GM06990 (cell line): ENCODE measurements around the gene ENKD1.
A peak's percentile ranks its signal among the peaks of the same experiment; 100 is the strongest.

Experiments
- DNase-seq: peaks from one replicate; pipeline ENCODE4 v3.0.0-alpha.2; 2011; ENCODE audit not compliant: insufficient read length; ENCODE audit errors: extremely low read depth
- H3K27me3 ChIP-seq: replicated peaks from 2 replicates; pipeline ENCODE4 v1.6.0; 2011; ENCODE audit warnings: low read length; ENCODE audit not compliant: control insufficient read depth, insufficient read depth
- H3K36me3 ChIP-seq: 2 replicates; pipeline ENCODE4 v1.5.1; 2011; ENCODE audit warnings: low read length; ENCODE audit not compliant: control insufficient read depth, insufficient read depth
- H3K4me3 ChIP-seq: replicated peaks from 2 replicates; pipeline ENCODE4 v1.5.1; 2011; ENCODE audit warnings: low read depth, mild to moderate bottlenecking, control low read depth, low read length
- CTCF ChIP-seq: IDR thresholded peaks from 2 replicates; pipeline ENCODE4 v1.5.1; 2011; ENCODE audit warnings: low read length, control low read depth, mild to moderate bottlenecking, inconsistent platforms; ENCODE audit not compliant: insufficient read depth, poor library complexity, severe bottlenecking

The ENKD1 gene

GRCh38 chr16:67661101-67661761 is 5.3 kb downstream of the ENKD1 start:
- no peaks in the 10 kb centered on the region for H3K27me3 ChIP-seq
- H3K36me3 ChIP-seq: peaks cover 14% of the 10 kb centered on the region
- DNase-seq: no peak
- TF ChIP-seq CTCF: no peak
- H3K4me3 ChIP-seq: peak overlapping the region; percentile 63

DNA sequence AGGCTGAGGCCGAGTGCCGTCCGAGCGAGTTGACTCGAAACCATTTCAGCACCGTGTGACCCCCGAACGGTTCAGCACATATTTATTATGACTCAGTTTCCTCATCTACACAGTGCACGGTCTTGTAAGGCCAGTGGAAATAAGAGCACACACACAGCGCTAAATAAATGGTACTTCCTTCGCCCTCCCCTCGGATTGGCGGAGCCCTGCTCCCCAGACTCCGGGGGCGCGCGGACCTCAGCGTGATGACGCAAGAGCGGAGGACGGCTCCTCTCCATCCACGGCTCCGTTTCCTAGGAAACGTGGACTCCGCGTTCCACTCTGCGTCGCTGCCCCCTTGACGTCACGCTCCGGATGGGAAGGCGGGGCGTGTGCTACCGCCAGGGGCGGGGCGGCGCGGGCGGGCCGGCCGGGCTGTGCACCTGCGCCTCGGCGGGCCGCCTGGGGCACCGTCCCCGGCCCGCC is 6.0 kb downstream of the ENKD1 start, which contains the start of gene PARD6A:
Gene PARD6A, plus strand, starts transcription at position 397 of the 465 bp plus-strand sequence. CDS start 79 bp downstream, outside the sequence.
- Histone ChIP-seq H3K4me3 (peak within 1 kb of the TSS; percentile 94), H3K36me3 (peaks cover 17% of the 10 kb centered on the region), H3K27me3 (no peaks in the 10 kb centered on the region)
- no peak for TF ChIP-seq CTCF
- DNase-seq: peak; percentile 94

DNA sequence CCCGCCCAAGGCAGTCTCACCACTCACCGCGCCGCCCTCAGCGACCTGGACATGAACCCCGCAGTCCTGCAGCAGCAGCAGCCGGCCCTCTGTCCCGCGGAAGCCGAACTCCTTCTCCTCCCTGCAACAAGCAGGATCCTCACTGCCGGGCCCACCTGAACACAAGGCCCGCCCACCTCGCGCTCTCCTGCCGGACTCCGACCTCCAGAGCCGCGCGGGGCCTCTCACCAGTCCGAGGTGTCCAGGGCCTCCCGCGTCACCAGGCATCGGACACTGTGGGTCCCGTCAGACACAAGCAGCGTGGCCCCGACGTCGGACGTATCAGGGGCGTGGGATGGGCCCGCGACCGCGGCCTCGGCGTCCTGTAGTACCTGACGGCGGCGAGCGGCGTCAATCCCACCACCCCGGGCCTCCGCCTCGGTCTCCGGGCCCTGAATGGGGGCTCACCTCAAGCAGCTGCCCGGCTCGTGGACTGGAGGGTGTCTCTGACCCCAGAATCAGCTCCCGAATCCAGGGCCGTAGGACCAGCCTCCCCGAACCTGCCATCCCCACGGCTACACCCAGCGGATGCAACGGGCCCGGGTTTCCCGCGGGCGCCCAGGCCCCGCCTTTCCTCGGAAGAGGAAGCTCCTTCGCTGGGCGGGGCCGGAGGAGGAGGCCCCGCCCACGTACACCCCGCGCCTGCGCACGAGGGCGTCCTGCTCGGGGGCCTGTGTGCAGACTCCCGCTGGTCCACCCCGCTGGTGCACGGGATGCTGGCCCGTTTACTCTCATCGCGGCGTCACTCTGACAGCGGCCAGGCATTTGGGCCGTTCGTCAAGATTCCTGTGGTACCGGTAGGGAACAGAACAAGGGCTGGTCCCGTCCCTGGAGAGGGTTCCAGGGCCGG is 6.6 kb downstream of the ENKD1 start, which contains the start of gene ACD:
Gene ACD, minus strand, starts transcription at position 586 of the 889 bp plus-strand sequence. Its CDS starts 40 bp downstream, at position 546.
- Histone ChIP-seq H3K27me3 (no peaks in the 10 kb centered on the region), H3K4me3 (peak within 1 kb of the TSS; percentile 94), H3K36me3 (peaks cover 17% of the 10 kb centered on the region)
- DNase-seq: peak; percentile 96
- TF ChIP-seq CTCF: no peak

DNA sequence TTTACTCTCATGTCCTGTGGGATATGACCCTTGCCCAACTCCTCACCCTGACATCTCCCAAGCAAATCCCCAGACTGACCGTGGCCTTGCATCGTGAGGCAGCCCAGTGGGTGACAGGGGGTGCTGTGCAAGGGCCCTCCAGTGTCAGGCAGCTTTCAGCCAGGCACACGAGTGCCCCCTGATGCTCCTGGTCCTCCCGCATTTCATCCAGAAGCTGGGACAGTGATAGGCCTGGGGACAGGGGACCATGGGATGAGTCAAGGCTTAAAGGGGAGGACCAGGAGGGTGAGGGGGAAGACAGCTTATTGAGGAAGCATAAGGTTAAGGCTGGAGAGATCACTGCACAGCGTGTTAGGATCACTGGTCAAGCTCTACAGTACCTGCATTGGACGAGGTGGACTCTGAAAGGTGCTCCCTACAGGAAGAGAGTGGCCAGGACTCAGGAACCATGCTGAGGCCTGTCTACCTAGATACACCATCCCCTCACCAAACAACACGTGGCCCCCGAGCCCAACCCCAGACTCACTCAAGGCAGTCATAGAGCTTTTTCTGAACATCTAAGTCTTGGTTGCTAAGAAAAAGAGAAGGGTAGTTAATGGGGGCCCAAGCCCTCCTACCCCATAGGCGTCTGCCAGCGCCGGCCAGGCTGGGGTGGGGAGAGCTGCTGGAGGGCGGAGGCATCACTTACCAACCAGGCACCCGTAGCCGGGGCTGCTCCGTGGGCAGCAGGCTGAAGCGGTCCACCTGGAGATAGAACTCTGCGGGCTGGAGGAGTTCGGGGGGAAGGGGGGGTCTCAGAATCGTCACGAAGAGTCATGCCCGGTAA is 7.5 kb downstream of the ENKD1 start:
- H3K36me3 ChIP-seq: peaks cover 25% of the 10 kb centered on the region
- no peaks in the 10 kb centered on the region for H3K27me3 ChIP-seq
- TF ChIP-seq CTCF: no peak
- DNase-seq: no peak
- peak overlapping the region; percentile 94 for H3K4me3 ChIP-seq

GRCh38 chr16:67657751-67658518 is 8.6 kb downstream of the ENKD1 start:
- TF ChIP-seq CTCF: no peak
- H3K36me3 ChIP-seq: peaks cover 25% of the 10 kb centered on the region
- DNase-seq: no peak

More at GRCh38 chr16:67657751-67658518, 8.6 kb downstream of the ENKD1 start:
- no peaks in the 10 kb centered on the region for H3K27me3 ChIP-seq
- H3K4me3 ChIP-seq: no peak overlapping the region
